Measurements from ENCODE around the gene COL4A4.

DNA sequence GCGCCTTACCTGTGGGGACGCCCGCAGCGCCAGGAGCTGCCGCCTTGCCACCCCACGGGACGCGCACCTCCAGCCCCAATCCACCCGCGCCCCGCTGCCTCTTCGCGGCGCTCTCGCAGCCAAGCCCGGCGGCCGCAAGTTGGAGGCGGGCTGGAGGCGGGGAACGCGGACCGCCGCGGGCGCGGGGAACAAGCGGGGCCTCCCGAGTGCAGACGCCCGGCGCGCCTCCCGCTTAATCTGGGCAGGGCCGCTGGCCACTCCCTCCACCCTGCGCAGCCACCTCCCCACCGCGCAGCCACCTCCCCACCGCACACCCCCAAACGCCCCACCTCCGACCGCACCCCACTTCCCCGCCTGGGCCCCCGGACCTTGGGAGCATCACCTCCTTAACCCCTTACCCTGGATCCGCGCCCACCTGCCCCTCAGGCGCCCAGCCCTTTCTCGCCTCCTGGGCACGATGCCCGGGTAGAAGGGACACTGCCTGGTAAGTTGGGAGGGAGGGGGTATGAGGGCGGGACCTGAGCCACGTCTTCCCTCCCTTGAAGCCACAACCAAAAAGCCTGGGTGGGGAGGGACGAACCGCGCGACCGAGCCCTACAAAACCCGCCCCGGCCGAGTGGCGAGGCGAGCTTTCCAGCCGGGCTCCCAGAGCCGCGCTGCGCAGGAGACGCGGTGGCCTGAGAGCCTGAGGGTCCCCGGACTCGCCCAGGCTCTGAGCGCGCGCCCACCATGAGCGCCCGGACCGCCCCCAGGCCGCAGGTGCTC is at the start of gene COL4A4, which contains the start of gene COL4A3:
- TF ChIP-seq, protein P1, sequence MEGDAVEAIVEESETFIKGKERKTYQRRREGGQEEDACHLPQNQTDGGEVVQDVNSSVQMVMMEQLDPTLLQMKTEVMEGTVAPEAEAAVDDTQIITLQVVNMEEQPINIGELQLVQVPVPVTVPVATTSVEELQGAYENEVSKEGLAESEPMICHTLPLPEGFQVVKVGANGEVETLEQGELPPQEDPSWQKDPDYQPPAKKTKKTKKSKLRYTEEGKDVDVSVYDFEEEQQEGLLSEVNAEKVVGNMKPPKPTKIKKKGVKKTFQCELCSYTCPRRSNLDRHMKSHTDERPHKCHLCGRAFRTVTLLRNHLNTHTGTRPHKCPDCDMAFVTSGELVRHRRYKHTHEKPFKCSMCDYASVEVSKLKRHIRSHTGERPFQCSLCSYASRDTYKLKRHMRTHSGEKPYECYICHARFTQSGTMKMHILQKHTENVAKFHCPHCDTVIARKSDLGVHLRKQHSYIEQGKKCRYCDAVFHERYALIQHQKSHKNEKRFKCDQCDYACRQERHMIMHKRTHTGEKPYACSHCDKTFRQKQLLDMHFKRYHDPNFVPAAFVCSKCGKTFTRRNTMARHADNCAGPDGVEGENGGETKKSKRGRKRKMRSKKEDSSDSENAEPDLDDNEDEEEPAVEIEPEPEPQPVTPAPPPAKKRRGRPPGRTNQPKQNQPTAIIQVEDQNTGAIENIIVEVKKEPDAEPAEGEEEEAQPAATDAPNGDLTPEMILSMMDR (IDR thresholded peaks at IDR 0.05; ENCODE audit: insufficient read depth, low read length, poor library complexity, severe bottlenecking): no peak
- TF ChIP-seq EZH2phosphoT487 (conservative IDR thresholded peaks at IDR 0.05; ENCODE audit: low read length): no peak

Data from SU-DHL-6 (cell line).